Fibroblast of the aortic adventitia (primary cell): ENCODE results near the gene MAPKAPK5. TPM values are rescaled to one million over a fixed set of nuclear protein-coding genes. Genes with fewer than 3 reads are reported as not detected.
"Not testable (repeated sequence)": the region's sequence is repeated elsewhere in the genome, so short reads cannot be mapped to it uniquely, and the experiment has no call there.

ENCODE experiments used
- DNase-seq: peaks from one replicate; pipeline ENCODE4 v3.0.0-alpha.2; 2010; ENCODE audit warnings: low read depth
- H3K4me3 ChIP-seq: 2 replicates; pipeline ENCODE4 v1.5.1; 2011; ENCODE audit warnings: low read depth, mild to moderate bottlenecking, control low read depth, low read length, moderate library complexity
- total RNA-seq: library from RNA; depleted of rRNA; stranded (reverse); fragments of >200 nt; gene quantifications from 2 replicates; pipeline ENCODE4 v1.2.3, GENCODE V29; 2012; ENCODE audit warnings: low replicate concordance
- TF ChIP-seq, protein P1 (sequence below): IDR thresholded peaks from 2 replicates; pipeline ENCODE4 v1.5.1; 2011; ENCODE audit warnings: mild to moderate bottlenecking, low read length, control low read depth, inconsistent platforms; ENCODE audit not compliant: insufficient read depth

Gene MAPKAPK5
- total RNA-seq, 1 donor = 34.6 TPM

DNA sequence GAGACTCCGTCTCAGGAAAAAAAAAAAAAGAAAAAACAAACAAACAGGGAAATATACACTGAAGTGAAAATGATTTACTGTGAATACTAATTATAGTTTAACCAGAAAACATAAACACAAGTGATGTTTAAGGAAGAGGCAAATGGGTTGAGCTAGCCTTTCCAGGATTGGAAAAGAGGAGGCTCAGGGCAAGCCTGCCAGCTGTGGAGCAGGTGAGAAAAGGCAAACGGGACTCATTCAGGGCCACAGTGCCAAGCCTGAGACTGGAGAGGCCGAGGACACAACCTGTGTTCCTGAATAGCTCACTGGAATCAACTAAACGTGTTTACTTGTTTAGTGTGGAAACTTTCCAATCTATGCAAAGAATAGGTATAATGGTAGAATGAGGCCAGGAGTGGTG is 35.7 kb upstream of the MAPKAPK5 start:
- no peak for DNase-seq
- H3K4me3 ChIP-seq = no peak overlapping the region
- TF ChIP-seq, protein P1, sequence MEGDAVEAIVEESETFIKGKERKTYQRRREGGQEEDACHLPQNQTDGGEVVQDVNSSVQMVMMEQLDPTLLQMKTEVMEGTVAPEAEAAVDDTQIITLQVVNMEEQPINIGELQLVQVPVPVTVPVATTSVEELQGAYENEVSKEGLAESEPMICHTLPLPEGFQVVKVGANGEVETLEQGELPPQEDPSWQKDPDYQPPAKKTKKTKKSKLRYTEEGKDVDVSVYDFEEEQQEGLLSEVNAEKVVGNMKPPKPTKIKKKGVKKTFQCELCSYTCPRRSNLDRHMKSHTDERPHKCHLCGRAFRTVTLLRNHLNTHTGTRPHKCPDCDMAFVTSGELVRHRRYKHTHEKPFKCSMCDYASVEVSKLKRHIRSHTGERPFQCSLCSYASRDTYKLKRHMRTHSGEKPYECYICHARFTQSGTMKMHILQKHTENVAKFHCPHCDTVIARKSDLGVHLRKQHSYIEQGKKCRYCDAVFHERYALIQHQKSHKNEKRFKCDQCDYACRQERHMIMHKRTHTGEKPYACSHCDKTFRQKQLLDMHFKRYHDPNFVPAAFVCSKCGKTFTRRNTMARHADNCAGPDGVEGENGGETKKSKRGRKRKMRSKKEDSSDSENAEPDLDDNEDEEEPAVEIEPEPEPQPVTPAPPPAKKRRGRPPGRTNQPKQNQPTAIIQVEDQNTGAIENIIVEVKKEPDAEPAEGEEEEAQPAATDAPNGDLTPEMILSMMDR = no peak

GRCh38 chr12:111807232-111807631 is 34.8 kb upstream of the MAPKAPK5 start:
- DNase-seq = no peak
- no peak overlapping the region for H3K4me3 ChIP-seq
- TF ChIP-seq, protein P1 = no peak

DNA sequence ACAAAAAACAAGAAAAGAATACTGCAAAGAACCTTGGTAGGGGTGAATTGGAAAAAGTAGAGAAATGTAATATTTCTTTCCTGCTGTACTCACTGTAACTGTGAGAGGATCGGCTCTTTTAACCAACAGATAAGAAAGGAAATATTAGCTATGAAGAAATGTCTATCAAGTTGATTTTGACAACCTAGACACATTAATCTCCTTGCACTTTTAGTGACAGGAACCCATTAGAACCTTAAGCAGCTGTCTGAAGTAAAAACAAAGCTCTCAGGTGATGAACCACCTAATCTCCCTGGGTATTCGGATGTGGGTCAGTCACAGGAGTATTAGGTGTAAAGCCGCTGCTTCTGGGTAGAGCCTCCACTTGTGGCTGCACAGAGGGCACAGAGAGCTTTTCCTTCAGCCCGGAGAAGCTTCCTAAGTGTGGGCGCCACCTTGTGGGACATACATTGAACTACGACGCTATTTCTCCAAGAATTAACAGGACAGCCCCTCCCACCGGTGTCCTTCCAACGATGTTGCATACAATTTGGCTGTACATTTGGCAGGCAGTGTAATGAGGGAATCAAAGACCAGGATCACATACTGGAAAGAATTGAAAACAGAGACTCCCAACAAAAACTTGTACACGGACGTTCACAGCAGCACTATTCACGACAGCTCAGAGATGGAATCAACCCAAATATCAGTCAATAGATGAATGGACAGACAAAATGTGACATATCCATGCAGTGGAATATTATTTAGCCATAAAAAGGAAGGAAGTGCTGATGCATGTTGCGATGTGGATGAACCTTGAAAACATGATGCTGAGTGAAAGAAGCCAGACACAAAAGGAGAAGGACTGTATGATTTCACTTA is 28.9 kb upstream of the MAPKAPK5 start:
- TF ChIP-seq, protein P1 = peak; percentile 84
- H3K4me3 ChIP-seq = no peak overlapping the region
- DNase-seq = peak; percentile 91

GRCh38 chr12:111816065-111816615 is 25.9 kb upstream of the MAPKAPK5 start:
- TF ChIP-seq, protein P1 = no peak
- no peak for DNase-seq
- no peak overlapping the region for H3K4me3 ChIP-seq

DNA sequence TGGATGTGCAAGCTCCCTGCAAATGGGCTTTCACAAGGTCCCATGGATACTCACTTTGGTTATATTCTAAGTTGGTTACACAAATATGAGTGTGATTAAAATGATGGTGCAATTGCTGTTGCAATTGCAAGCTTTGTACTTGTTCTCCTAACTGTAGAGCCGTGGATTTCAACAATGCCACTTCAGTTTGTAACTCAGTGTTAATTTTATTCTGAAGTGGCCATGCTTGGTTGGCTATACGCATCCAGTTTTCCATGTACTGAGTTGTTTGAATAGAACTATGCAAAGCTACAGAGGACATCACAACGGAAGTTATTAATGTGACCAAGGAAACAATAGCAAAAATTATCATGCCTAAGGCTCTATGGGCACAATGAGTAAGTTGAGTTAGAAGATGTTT is 25.1 kb upstream of the MAPKAPK5 start:
- not testable (repeated sequence) for DNase-seq, H3K4me3 ChIP-seq

GRCh38 chr12:111818340-111818739 is 23.7 kb upstream of the MAPKAPK5 start:
- TF ChIP-seq, protein P1 = no peak
- DNase-seq = no peak
- H3K4me3 ChIP-seq = no peak overlapping the region
